Activated T-cell treated with anti-CD3 and anti-CD28 coated beads, Interleukin-2, amount 50 U/mL, for 48 hours (primary cell): Measurements from ENCODE around the gene ZNF445.
"Not testable (repeated sequence)": the region's sequence is repeated elsewhere in the genome, so short reads cannot be mapped to it uniquely, and the experiment has no call there.

ENCODE experiments used
- DNase-seq, 2 experiments: peaks; one replicate each; pipeline ENCODE4 v3.0.0-alpha.2; 2020

The ZNF445 gene

DNA sequence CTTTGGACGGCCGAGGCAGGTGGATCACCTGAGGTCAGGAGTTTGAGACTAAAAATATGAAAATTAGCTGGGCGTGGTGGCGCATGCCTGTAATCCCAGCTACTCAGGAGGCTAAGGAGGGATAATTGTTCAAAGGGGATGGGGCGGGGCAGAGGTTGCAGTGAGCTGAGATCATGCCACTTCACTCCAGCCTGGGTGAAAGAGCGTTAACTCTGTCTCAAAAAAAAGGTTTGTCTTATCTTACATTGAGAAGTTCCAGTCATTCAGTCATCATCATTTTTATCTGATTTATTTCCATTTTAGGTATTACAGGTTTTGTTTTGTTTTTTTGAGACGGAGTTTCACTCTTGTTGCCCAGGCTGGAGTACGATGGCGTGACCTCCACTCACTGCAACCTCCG lies 2.6 kb downstream of the ZNF445 start:
- DNase-seq, result not testable (repeated sequence)

- no peak for DNase-seq
Observed at GRCh38 chr3:44470430-44470829, 7.0 kb downstream of the ZNF445 start.

- no peak for DNase-seq
Observed at GRCh38 chr3:44469914-44470313, 7.6 kb downstream of the ZNF445 start.

- peak; percentile 61 to 66 for DNase-seq
Observed at GRCh38 chr3:44468572-44469520, 8.6 kb downstream of the ZNF445 start.

DNA sequence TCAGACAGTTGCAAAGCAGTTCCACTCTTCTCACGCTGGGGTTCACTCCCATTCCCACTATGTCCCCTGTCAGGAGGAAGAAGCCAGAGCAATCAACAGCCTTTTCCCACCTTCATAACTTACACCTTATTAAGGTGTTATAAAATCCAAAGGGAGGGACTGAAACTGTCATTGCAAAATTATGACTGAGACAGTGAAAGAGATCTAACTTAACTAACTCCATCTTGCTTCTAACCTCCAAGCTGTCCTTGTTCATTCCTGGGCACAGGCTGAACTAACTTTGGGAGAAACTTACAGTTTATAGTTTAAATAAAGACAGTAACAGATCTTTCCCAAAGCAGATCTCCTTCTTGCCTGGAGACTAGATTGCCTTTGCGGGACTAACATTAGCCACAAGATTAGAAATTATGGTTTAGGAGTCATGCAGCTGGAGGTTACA lies 9.4 kb downstream of the ZNF445 start:
- not testable (repeated sequence) for DNase-seq

DNA sequence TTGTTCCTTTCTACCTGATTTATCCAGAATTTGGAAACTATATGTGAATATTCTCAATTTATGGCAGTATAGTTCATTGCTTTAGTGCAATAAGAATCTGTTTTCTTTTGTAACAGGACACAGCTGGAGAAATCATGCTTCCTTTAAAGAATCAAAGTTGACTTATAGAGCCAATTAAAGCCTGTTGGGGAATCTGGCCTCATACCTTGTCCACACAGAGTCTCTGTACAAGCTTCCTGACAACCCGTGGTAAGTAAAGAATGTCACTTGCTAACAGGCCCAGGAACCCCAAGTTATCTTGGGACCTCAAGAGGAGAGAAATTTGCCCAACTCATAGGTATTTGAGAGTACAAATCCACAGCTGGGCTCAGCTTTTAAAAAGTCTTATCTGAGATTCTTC lies 10.2 kb downstream of the ZNF445 start:
- DNase-seq, result no peak

GRCh38 chr3:44464920-44465319 lies 12.6 kb downstream of the ZNF445 start:
- DNase-seq, result not testable (repeated sequence)

DNA sequence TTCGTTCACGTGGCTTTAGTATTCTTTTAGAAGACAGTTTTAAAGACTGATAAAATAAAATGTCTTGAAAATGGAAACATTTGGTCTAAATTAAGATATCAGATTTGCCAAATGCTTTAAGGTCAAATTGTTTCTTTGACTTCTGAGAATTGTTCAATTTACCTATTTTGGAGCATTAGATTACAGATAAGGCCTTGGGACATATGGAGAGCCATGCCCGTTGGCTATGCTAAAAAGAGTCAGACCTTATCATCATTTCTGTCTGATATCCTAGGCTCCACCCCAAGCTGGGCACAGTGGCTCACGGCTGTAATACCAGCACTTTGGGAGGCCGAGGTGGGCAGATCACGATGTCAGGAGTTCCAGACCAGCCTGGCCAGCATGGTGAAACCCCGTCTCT lies 13.0 kb downstream of the ZNF445 start:
- DNase-seq, result no peak

- not testable (repeated sequence) for DNase-seq
Observed at GRCh38 chr3:44460050-44460449, 17.4 kb downstream of the ZNF445 start.

DNA sequence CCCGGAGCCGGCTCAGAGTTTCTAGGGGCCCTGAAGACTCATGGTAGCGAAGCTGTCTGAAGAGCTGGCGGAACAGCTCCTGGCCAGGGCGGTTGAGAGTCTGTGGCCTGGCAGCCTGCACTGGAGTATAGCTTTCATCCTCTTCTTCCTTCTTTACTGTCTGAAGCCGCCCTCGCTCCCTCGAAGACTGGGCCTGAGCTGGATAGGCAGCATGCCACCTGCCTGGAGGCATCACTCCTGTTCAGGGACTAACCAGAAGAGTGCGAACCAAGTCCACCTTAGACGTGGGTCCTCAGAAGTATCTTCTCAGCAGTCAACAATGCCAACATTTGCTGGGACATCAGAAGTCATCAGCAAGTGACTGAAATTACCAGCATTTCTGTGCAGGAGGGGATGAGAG lies 22.2 kb downstream of the ZNF445 start:
- DNase-seq, result no peak

DNA sequence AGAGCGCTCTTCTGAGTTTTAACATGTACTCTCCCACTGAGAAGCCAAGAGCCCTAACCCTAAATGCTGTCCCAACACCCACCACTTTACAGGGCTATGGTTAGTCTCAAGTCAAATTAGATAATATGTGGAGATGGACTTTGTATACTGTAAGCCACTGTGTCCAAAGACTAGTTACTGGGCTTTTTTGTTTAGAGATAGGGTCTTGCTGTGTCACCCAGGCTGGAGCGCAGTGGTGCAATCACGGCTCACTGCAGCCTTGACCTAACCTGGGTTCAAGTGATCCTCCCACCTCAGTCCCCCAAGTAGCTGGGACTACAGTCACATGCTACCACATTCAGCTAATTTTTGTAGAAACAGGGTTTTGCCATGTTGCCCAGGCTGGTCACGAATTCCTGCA lies 23.2 kb downstream of the ZNF445 start:
- DNase-seq, result no peak

DNA sequence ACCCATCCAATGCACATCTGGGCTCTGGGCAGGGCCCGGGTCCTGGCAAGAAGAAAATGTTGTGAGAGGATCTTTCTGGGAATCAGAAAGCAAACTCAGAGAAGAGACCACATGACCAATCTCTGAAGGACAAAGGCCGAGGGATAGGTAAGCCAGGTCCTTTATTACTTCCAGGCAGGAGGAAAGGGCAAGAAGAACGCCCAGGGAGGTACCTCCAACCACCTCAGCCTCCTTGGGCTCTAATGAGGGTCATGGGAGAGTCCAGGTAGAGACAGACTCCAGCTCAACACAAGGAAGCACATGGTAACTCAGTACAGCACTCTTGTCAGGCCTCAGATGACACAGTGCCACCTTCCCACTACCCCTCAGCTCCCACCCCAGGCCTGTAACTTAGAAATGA lies 26.0 kb downstream of the ZNF445 start:
- no peak for DNase-seq

- DNase-seq, result no peak
Observed at GRCh38 chr3:44446929-44447328, 30.5 kb downstream of the ZNF445 start.

GRCh38 chr3:44445786-44446185 lies 31.7 kb downstream of the ZNF445 start:
- DNase-seq, result no peak

DNA sequence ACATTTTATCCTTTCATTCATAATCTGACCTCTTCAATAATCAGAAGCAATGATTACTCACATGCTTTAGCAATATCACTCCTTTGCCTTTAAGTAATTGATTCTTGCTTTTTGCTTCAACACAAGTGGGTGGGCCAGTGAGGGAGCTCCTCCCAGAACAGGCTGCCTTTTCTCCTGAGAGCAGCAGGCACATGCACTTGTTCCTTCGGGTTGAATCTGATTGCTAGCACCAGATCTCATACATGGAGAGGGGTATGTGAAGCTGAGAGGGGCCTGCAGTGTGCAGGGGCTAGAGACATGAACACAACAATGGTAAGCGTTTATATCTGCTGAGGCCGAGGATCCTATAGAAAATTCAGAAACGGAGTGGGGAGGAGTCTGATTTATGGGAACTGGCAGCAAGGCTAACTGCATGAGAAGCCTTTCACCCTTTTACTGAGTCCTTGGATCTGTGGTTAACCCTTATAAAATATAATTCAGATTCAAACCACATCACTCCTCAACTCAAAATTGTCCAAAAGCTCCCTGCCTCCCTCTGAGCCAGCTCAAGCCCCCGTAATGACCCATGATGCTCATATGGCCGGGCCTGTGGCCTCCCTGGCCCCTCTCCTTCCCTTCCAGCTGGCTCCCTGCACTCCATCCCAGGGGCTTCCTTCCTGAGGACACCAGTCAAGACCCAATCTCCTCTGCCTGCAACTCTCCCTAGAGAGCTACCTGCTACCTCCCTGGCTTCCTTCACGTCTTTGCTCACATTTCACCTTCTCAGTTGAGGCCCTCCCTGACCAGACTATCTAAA lies 32.4 kb downstream of the ZNF445 start:
- DNase-seq, result no peak

DNA sequence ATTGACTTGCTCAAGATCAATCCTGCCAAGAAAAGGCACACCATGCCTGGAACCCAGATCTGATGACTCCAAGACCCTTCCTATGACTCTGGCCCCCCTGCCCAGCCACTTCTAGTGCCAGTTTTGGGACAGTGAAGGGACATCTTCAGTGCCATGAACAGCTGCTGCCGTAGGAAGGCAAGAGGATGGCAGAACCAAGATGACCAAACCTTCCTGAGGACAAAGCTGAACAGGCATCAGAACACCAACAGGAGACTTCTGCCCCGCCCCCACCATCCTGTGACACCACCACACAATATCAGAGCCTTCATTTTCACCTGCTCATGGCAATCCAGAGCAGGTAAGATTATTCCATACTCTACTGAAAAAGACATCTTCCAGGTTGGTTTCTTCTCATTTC lies 33.0 kb downstream of the ZNF445 start:
- no peak for DNase-seq

- peak in 1 of 2 experiments; percentile 26 for DNase-seq
Observed at GRCh38 chr3:44442596-44443309, 34.7 kb downstream of the ZNF445 start.

GRCh38 chr3:44439499-44440295 lies 37.8 kb downstream of the ZNF445 start:
- DNase-seq, result peak; percentile 78 to 80

DNA sequence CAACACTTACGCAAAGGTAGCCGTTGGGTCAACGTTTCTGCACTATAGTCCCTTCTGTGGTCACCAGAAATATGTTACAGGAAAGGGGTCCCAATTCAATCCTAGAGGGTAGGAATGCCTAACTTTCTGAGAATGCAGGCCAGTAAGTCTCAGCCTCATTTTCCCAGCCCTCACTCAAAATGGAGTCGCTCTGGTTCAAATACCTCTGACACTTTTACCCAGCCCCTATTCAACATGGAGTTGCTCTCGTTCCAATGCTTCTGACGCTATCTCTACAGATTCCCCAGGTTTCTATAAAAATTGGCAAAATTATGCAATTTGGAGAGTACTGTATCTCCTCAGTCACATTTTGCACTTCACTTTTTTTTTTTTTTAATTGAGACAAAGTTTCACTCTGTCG lies 39.7 kb downstream of the ZNF445 start:
- DNase-seq, result no peak

GRCh38 chr3:44436181-44436580 lies 41.3 kb downstream of the ZNF445 start:
- no peak for DNase-seq

DNA sequence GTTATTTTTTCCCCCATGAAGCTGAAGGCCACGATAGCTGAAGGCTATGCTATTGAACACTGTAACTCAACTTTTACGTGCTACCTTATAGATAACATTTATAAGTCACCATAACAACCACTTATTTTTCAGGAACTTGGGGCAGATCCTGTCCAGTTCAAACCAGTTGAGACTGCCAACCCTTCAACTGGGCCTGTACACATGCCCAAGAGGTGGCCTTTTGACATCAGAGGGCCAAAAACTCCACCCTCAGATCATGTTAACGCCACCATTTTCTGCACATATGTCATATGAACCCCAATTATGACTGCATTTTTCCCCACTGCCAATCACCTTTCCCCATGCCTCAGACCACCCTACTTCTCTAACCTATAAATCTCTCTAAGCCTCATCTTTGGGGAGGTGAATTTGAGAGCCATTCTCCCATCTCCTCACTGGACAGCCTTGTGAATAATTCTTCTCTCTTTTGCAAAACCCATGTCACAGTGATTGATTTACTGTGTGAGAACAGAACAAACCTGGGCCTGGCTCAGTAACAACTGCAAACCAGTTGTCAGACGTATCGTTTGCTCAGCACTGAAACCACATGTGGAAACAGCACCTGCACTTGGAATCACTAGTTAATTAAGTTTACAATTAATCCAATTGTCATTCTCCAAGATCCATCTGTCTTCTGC lies 42.5 kb downstream of the ZNF445 start:
- DNase-seq, result no peak

DNA sequence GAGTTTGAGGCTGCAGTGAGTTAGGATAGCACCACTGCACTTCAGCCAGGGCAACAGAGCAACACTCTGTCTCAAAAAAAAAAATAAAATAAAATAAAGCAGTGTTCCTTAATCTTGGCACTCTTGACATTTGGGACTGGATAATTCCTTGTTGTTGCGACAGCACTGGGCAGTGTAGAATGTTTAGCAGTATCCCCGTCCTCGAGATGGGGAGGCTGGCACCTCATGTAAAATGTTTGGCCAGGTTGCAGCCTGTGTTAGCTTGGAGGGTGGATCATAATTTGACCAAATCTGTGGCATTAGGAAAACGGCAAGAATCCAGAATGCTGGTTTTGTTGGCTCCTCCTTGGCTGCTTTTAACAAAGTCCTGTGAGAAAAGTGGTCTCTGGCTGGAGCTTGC lies 47.0 kb downstream of the ZNF445 start:
- DNase-seq, result no peak
